Brain pericyte (primary cell): ENCODE results near the gene NUPR2.
"Not testable (repeated sequence)": the region's sequence is repeated elsewhere in the genome, so short reads cannot be mapped to it uniquely, and the experiment has no call there.

Experiments used
- DNase-seq: peaks from one replicate; pipeline ENCODE4 v3.0.0-alpha.2; 2012; ENCODE audit warnings: low read depth, low spot score

NUPR2 gene

DNA sequence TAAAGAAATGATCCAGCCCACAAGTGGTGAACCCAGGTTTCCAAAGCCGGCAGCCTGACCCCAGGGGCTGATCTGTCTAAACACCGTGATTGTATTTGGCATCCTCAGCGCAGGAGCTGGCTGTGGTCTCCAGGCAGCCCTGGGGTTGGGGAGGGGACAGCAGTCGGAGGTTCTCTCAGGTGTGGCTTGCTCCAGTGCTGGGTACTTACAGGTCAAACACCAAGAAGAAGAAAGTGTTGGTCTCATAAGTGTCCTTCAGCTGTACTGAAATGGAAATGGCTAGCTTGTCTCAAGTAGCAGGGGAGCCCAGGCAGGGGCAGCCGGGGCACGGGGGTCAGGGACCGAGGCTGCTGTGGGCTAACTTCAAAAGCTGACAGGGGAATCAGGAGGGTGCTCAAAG is 29.5 kb downstream of the NUPR2 start:
- DNase-seq, result no peak

DNA sequence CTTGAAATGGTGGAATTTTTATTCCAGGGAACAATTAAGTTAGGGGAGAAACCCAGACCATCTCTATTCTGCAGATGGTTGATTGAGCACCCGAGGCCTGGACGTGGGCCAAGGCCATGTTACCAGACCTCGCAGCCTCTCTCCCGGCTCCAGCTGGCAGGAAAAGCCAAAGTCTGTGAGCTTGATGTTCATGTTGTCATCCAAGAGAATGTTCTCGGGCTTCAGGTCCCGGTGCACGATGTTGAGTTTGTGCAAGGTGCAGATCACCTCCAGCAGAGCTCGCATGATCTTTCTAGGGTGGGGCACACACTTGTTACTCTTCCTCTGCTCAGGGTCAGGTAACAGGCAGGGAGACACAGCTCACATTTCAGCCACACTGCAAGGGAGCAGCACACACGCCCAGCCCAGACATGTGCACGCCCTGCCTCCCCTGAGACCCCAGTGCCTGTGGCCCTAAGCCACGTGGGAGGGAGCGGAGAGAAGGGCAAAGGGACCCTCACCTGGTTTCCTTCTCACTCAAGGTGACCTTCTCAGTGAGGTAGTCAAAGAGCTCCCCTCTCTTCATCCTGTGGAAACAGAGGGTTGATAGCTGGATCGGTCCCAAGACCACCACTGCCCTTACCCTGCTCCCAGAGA is 32.9 kb downstream of the NUPR2 start:
- no peak for DNase-seq

DNA sequence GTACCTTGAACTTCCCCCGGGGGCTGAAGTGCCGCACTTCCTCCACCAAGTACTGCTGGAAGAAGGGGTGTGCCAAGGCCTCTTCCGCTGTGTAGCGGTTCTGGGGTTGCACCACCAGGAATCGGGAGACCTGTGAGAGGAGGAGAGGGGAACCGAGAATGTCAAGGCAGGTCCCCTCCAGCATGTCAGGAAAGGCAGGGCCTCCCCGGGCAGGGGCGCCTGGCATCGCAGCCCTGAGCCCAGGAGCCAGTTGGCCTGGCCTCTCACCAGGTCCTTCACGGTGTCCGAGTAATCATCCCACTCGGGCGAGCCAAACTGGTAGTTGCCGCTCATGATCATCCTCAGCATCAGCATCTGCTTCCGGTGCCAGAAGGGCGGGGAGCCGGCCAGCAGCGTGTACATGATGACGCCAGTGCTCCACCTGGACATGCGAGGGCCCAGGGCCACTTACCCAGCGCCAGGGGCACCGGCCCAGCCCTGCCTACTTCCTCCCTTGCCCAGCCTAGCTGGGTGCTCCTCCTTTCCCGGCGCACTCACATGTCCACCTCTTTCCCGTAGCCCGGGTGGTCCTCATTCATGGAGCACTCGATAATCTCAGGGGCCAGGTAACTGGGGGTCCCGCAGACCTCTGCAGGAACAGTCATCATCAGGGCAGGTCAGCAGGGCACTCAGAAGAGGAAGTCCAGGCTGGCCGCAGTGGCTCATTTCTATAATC is 34.4 kb downstream of the NUPR2 start:
- no peak for DNase-seq

DNA sequence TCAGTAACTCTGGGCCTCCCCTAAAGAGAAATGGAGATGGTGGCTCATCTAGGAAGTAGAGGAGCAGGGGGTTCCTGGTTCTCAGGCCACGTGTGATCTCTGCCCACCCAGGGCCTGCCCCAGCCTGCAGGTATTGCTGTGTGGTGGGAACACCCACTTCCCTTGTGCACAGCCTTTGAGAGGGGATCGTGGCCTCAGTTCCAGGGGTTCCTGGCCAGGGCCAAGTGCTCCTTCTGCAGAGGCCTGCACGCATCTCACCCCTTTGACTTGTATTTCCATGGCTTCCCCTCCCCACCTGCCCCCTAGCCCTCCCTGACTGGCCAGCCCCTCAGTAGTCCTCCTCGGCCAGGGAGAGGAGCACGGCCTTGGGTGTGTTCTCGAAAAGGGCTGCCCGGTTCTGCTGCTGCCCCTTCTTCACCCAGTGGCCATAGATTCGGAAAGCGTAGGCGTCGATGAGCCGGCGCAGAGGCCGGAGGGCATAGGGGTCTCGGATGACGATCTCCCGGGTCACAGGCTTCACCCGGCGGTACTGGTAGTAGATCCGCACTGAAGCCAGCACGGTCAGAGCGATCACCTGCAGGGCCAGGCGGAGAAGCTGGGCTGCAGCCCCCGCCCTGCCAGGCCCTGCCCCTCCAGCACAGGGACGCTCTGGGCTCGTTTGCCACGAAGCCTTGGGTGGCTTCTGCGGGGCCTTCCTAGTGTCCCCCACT is 35.3 kb downstream of the NUPR2 start:
- not testable (repeated sequence) for DNase-seq

DNA sequence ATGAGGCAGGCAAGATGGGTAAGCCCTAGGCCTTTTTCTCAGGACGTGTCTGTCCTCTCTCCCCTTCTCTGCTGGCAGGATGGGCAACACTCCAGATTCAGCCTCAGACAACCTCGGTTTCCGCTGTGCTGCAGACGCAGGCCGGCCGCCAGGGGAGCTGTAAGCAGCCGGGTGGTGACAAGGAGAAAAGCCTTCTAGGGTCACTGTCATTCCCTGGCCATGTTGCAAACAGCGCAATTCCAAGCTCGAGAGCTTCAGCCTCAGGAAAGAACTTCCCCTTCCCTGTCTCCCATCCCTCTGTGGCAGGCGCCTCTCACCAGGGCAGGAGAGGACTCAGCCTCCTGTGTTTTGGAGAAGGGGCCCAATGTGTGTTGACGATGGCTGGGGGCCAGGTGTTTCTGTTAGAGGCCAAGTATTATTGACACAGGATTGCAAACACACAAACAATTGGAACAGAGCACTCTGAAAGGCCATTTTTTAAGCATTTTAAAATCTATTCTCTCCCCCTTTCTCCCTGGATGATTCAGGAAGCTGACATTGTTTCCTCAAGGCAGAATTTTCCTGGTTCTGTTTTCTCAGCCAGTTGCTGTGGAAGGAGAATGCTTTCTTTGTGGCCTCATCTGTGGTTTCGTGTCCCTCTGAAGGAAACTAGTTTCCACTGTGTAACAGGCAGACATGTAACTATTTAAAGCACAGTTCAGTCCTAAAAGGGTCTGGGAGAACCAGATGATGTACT is 36.6 kb downstream of the NUPR2 start:
- no peak for DNase-seq

DNA sequence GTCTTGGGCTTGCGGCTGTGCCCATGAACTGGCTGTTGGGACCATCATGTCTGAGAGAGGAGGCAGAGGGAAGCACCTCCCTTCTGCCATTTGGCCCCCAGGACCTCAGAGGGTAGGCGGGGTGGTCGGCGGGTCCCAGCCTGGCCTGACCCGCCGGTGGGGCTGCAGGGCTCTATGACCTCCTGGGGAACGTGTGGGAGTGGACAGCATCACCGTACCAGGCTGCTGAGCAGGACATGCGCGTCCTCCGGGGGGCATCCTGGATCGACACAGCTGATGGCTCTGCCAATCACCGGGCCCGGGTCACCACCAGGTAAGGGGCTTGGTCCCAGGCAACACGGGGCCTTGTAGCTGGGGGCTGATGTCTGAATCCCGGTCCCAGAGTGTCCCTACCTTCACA is 38.0 kb downstream of the NUPR2 start:
- DNase-seq, result no peak

DNA sequence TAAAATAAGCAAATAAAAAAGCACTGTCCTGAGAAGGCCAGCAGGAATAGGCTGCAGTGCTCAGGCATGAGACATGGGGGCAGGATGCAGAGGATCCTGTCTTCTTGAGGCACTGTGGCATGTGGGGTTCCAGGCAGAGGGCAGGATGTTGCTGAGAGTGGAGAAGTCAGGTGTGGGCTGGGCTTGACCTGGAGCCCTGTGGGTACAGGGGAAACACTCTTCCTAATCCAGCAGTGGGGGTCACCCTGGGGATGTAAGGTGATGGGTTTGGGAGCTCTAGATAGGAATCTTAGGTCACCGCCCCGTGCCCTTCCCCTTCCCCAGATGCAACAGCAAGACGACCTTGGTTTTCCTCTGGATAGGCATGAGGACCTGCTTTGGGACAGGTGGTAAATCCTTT is 38.5 kb downstream of the NUPR2 start:
- DNase-seq, result no peak

DNA sequence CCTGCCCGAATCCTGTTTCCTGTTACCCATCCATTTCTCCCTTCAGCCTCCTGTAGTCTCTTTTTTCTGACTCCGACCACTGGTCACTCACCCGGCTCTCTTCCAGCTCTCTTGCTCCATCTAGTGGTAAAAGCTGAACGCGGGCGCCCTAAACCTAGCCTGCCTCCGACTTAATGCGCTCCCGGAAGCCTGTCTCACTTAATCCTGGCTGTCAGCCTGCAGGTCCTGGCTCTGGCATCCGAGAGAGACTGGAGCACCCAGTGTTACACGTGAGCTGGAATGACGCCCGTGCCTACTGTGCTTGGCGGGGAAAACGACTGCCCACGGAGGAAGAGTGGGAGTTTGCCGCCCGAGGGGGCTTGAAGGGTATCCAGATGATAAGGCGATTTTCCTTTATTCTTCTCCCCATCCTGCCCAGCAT is 41.8 kb downstream of the NUPR2 start:
- no peak for DNase-seq

DNA sequence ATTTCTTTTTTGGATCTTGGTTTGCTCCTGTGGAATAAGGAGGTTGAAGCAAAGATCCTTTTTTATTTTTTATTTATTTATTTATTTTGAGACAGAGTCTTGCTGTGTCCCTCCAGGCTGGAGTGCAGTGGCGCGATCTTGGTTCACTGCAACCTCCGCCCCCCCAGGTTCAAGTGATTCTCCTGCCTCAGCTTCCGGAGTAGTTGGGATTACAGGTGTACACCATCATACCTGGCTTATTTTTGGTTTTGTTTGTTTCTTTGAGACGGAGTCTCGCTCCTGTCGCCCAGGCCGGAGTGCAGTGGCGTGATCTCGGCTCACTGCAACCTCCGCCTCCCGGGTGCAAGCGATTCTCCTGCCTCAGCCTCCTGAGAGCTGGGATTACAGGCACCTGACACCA is 49.8 kb downstream of the NUPR2 start:
- DNase-seq, result not testable (repeated sequence)
